Measurements from ENCODE around the gene CDC42EP5. TPM values are rescaled to one million over a fixed set of nuclear protein-coding genes. Genes with fewer than 3 reads are reported as not detected.

Gene CDC42EP5
- total and polyA plus RNA-seq, 4 donors: 0.28 to 2.2 (median 0.84) TPM; not detected in 1

DNA sequence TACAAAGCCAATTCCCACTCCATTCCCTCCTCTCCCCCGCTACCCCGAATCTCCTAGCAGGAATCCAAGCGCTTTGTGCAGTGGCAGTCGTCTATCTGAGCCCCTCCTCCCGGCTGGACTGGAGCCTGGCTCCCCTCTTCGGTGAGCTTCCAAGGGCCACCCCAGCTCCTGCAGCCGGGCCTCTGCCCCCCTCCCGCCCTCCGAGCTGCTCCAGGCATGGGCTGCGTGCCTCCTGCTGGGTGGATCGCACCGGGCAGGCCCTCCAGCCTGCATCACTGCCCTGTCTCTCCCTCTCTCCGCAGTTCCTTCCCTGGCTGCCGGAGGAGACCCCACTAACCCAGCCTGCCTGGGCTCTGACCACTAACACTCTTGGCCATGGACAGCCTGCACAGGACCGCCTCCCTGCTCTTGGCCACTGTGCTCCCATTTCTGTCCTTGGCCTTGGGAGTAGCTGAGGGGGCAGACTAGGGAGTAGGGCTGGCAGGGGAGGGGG is 37.0 kb downstream of the CDC42EP5 start:
- Histone ChIP-seq H3K9me3 (ENCODE audit: control insufficient read depth in 4 of 4, low read length in 3 of 4) (no peaks in the 10 kb centered on the region), H3K27me3 (ENCODE audit: control insufficient read depth in 4 of 4, insufficient read depth in 4 of 4, low read length in 3 of 4) (no peaks in the 10 kb centered on the region), H3K4me3 (ENCODE audit: low read depth in 1 of 3, low read length in 3 of 3) (no peak overlapping the region), H3K9ac (ENCODE audit: low read depth in 1 of 2, low read length in 2 of 2) (no peak overlapping the region), H3K36me3 (ENCODE audit: control insufficient read depth in 4 of 4, insufficient read depth in 3 of 4, low read depth in 1 of 4, low read length in 3 of 4) (peaks cover 0 to 4% (median 0%) of the 10 kb centered on the region in 4 donors), H3K27ac (ENCODE audit: low read depth in 1 of 2, low read length in 2 of 2) (no peak overlapping the region), H3K4me1 (ENCODE audit: control insufficient read depth in 4 of 4, insufficient read depth in 4 of 4, low read length in 3 of 4) (peaks cover 0 to 7% (median 6%) of the 10 kb centered on the region in 4 donors)
- DNase-seq (ENCODE audit: low spot score): no peak
- WGBS: 49% methylated on average over 15 of the region's 15 CpGs
- TF ChIP-seq NR2F2 (IDR thresholded peaks at IDR 0.05): no peak

DNA sequence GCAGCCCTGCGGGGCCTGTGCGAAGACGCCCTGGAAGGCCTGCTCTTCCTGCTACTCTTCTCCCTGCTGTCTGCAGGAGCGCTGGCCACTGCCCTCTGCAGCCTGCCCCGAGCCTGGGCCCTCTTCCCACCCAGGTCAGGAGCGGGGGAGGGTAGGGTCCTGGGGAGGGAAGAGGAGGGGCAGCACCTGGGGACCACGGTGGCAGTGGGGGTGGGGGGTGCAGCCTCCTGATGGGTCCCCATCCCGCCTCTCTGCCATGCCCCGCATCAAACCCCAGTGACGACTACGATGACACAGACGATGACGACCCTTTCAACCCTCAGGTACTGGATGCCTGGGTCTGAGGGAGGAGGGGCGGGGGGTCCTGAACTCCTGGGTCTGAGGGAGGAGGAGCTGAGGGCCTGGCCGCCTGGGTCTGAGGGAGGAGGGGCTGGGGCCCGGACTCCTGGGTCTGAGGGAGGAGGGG is 37.5 kb downstream of the CDC42EP5 start:
- no peak overlapping the region for H3K4me3 ChIP-seq (ENCODE audit: low read depth in 1 of 3, low read length in 3 of 3)
- peaks cover 0 to under 1% (median 0%) of the 10 kb centered on the region in 4 donors for H3K36me3 ChIP-seq (ENCODE audit: control insufficient read depth in 4 of 4, insufficient read depth in 3 of 4, low read depth in 1 of 4, low read length in 3 of 4)
- WGBS: 31% methylated on average over 16 of the region's 16 CpGs
- no peak for DNase-seq (ENCODE audit: low spot score)
- no peak overlapping the region for H3K9ac ChIP-seq (ENCODE audit: low read depth in 1 of 2, low read length in 2 of 2)
- TF ChIP-seq RAD21 (IDR thresholded peaks at IDR 0.05): no peak
- no peak for TF ChIP-seq TAF1 (conservative IDR thresholded peaks at IDR 0.05)
- no peak for TF ChIP-seq EGR1 (IDR thresholded peaks at IDR 0.05; ENCODE audit: low read depth in 2 of 2)
- TF ChIP-seq, protein P1, sequence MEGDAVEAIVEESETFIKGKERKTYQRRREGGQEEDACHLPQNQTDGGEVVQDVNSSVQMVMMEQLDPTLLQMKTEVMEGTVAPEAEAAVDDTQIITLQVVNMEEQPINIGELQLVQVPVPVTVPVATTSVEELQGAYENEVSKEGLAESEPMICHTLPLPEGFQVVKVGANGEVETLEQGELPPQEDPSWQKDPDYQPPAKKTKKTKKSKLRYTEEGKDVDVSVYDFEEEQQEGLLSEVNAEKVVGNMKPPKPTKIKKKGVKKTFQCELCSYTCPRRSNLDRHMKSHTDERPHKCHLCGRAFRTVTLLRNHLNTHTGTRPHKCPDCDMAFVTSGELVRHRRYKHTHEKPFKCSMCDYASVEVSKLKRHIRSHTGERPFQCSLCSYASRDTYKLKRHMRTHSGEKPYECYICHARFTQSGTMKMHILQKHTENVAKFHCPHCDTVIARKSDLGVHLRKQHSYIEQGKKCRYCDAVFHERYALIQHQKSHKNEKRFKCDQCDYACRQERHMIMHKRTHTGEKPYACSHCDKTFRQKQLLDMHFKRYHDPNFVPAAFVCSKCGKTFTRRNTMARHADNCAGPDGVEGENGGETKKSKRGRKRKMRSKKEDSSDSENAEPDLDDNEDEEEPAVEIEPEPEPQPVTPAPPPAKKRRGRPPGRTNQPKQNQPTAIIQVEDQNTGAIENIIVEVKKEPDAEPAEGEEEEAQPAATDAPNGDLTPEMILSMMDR (IDR thresholded peaks at IDR 0.05; ENCODE audit: low read depth, low read length, missing input control): no peak
- TF ChIP-seq, protein P2, sequence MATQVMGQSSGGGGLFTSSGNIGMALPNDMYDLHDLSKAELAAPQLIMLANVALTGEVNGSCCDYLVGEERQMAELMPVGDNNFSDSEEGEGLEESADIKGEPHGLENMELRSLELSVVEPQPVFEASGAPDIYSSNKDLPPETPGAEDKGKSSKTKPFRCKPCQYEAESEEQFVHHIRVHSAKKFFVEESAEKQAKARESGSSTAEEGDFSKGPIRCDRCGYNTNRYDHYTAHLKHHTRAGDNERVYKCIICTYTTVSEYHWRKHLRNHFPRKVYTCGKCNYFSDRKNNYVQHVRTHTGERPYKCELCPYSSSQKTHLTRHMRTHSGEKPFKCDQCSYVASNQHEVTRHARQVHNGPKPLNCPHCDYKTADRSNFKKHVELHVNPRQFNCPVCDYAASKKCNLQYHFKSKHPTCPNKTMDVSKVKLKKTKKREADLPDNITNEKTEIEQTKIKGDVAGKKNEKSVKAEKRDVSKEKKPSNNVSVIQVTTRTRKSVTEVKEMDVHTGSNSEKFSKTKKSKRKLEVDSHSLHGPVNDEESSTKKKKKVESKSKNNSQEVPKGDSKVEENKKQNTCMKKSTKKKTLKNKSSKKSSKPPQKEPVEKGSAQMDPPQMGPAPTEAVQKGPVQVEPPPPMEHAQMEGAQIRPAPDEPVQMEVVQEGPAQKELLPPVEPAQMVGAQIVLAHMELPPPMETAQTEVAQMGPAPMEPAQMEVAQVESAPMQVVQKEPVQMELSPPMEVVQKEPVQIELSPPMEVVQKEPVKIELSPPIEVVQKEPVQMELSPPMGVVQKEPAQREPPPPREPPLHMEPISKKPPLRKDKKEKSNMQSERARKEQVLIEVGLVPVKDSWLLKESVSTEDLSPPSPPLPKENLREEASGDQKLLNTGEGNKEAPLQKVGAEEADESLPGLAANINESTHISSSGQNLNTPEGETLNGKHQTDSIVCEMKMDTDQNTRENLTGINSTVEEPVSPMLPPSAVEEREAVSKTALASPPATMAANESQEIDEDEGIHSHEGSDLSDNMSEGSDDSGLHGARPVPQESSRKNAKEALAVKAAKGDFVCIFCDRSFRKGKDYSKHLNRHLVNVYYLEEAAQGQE (IDR thresholded peaks at IDR 0.05): no peak
- TF ChIP-seq, protein P3, sequence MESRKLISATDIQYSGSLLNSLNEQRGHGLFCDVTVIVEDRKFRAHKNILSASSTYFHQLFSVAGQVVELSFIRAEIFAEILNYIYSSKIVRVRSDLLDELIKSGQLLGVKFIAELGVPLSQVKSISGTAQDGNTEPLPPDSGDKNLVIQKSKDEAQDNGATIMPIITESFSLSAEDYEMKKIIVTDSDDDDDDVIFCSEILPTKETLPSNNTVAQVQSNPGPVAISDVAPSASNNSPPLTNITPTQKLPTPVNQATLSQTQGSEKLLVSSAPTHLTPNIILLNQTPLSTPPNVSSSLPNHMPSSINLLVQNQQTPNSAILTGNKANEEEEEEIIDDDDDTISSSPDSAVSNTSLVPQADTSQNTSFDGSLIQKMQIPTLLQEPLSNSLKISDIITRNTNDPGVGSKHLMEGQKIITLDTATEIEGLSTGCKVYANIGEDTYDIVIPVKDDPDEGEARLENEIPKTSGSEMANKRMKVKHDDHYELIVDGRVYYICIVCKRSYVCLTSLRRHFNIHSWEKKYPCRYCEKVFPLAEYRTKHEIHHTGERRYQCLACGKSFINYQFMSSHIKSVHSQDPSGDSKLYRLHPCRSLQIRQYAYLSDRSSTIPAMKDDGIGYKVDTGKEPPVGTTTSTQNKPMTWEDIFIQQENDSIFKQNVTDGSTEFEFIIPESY (IDR thresholded peaks at IDR 0.05): no peak
- TF ChIP-seq HNF4A (conservative IDR thresholded peaks at IDR 0.05): no peak
- TF ChIP-seq GABPA (IDR thresholded peaks at IDR 0.05 in 1 of 2, conservative IDR thresholded peaks at IDR 0.05 in 1 of 2): no peak
- no peak for TF ChIP-seq SP1 (IDR thresholded peaks at IDR 0.05)
- TF ChIP-seq, protein P4, sequence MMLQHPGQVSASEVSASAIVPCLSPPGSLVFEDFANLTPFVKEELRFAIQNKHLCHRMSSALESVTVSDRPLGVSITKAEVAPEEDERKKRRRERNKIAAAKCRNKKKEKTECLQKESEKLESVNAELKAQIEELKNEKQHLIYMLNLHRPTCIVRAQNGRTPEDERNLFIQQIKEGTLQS (IDR thresholded peaks at IDR 0.05): no peak
- no peak for TF ChIP-seq FOXA1 (IDR thresholded peaks at IDR 0.05)
- no peak for TF ChIP-seq FOXA2 (IDR thresholded peaks at IDR 0.05)
- TF ChIP-seq NR2F2 (IDR thresholded peaks at IDR 0.05): no peak
- H3K27ac ChIP-seq (ENCODE audit: low read depth in 1 of 2, low read length in 2 of 2): no peak overlapping the region
- peaks cover 1 to 11% (median 9%) of the 10 kb centered on the region in 4 donors for H3K4me1 ChIP-seq (ENCODE audit: control insufficient read depth in 4 of 4, insufficient read depth in 4 of 4, low read length in 3 of 4)
- no peaks in the 10 kb centered on the region for H3K27me3 ChIP-seq (ENCODE audit: control insufficient read depth in 4 of 4, insufficient read depth in 4 of 4, low read length in 3 of 4)
- no peaks in the 10 kb centered on the region for H3K9me3 ChIP-seq (ENCODE audit: control insufficient read depth in 4 of 4, low read length in 3 of 4)
